CMK (cell line): ENCODE measurements around the gene DEFB110.

Experiments
- DNase-seq: peaks from one replicate; pipeline ENCODE4 v3.0.0-alpha.2; 2010; ENCODE audit warnings: low read depth

The DEFB110 gene

DNA sequence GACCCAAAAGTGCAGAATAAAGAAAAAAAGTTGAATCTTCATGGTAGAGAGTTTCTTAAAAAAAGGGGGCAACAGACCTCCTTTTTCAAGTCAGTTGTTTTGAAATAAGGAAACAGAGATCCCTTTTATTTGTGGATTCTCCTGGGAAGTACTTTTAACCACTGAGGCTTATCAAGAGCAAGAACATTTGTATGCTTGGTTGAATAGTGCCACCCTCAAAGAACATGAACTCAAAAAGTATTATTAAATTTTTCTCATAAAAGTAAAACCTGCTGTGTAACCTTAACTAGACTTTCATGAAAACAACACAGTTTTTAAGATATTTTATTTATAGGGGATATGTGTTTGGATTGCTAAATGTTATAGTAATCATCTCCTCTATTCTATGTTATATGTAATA is at the start of gene DEFB110:
DEFB110 (minus strand) TSS at position 101 of the 400 bp plus-strand sequence; CDS start at position 42, 59 bp downstream.
- no peak for DNase-seq

DNA sequence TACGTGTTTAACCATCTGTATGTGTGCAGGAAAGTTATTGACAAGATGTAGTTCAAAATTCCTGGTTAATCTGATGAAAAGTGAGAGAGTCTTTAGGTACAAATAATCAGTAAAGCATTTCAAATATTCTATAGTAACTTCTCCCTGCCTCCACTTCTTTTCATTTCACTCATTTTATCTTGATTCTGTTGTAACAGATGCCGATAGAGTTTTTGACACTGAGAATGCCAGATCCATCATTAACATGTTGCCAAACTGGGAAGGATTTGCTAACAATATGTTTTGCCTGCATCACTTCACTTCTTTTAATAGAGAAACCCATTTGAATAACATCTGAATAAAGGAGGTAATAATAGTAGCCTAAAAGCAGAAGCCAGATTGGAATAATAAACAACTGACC is 48.3 kb upstream of the DEFB110 start:
- DNase-seq, result no peak

DNA sequence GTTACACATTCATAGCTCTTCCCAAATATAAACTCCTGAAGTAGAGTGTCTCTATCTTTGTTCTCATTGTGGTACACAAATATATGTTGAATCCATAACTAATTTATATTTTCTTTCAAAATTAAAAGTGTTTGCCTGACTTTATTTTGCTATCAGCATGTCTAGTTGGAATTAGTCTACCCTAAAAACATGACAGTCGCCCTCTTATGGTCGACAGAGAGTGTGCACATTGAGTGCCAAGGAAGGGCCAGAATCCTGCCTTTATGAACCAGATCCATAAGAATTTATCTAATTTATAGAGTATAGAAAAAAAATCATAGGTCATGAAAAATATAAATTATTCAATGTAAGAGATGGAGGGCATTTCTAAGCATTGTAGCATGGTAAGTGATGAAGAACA is 40.3 kb upstream of the DEFB110 start:
- DNase-seq, result no peak

DNA sequence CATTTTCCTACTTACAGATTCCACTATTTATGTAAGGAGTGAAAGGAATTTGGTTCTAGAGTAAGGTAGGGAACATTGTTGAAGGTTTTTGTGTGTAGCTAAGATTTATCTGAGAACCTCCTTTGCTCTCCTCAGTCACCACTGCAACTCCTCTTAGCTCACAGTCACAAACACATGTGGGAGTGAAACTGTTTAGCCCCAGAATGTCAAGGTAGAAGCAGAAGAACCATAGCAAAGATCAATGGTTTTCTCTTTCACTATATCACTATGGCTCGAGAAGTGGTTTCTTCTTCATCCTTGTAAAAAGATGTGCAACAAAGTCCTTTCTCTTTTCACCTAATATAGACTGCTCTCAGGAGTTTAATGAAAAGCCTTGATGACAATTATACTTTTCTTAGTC is 34.4 kb upstream of the DEFB110 start:
- DNase-seq, result no peak

DNA sequence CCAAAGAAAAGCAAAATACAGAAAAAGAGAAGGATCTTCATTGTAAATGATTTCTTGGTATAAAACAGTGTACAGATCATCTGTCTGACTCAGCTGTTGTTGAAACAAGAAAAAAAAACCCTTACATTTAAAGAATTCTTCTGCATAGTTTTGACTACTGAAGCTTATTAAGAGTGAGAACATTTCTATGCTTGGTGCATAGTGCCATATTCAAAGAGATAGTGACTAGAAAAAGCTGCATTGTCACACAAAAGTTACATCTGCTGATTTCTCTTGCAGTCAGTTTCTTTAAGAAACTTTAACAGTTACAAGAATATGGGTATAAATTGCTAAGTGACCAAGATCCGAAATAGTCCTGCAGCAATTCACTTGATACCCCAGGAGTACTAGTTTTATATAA is 28.0 kb upstream of the DEFB110 start, which contains the start of gene DEFB112:
DEFB112 (minus strand) TSS at position 101 of the 400 bp plus-strand sequence; CDS start at position 41, 60 bp downstream.
- no peak for DNase-seq

DNA sequence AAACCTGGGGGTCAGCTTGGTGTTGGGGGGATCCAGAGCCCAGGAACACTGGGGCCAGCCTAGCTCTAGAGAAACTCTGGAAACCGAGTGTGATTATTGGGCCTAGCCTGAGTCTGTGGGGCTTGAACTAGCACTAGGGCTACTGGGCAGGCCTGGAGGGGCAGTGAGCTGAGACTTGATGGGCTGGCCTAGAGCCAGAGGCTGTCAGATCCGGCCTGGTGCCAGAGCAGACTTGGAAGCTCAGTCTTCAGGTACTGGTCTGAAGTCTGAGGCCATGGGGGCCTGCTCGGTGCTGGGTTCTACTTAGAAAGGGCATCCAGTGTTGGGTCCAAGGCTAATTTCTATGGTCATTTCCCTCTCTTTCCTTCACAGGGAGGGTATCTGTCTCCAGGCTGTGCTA is 25.2 kb upstream of the DEFB110 start:
- no peak for DNase-seq

DNA sequence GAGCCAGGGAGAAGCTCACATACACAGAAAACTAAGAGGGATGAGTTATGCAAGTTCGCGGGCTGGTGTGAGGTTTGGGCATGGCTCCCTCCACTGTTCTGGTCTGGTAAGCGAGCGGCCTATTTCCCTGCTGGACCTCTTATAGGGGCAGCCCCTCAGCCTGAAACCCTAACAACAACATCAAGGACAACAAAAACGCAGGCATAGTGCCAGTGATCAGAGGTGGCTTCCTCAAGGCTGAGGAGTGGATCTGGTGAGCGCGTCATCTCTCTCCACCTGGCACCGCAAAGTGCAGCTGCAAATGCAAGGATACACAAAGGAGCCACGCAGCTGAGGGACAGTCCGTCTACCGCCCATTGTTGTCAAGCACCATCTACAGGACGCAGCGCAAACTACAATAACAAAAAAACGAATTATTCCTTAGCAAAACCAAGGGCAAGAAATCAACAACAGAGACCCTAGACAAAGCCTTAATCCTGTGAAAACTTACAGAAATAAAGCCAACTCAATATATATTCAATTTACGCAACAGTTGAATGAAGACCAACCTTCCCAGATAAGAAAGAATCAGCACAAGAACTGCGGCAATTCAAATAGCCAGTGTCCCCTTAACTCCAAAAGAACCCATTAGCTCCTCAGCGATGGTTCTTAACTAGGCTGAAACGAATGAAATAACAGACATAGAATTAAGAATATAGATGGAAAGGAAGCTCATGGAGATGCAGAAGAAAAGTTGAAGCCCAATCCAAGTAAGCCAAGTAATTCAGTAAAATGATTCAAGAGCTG is 9.2 kb upstream of the DEFB110 start:
- no peak for DNase-seq

DNA sequence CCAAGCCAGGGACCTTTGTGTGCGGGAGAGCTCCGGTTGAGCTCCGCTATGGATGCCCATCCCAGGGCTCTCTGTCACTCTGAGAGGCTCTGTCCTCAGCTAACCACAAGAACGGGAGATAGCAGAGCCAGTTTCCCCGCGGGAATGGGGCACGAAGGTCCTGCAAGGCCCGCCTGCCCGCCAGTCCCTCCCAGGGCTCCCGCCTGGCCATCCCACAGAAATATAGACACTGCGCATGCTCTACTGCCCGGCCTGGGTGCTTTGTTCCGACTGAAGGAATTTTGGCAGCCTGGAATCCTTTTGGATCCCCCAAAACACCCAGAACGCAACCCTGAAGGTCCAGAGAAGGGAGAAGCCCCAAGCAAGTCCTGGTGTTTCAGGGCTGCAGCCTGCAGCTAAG is 8.6 kb upstream of the DEFB110 start:
- DNase-seq, result no peak

DNA sequence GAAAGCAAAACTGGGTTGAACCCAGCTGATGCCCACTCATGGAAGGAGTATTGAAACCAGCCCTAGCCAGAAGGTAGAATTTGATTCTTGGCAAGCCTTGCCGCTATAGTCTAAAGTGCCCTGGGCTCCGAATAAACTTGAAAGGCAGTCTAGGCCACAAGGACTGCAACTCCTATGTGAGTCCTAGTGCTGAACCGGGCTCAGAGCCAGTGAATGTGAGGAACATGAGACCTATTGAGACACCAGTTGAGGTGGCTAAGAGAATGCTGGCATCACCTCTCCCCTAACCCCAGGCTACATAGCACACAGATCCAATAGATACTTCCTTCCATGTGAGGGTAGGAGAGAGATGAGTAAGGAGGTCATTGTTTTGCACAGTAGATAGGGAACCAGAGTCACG is 3.5 kb upstream of the DEFB110 start:
- no peak for DNase-seq

DNA sequence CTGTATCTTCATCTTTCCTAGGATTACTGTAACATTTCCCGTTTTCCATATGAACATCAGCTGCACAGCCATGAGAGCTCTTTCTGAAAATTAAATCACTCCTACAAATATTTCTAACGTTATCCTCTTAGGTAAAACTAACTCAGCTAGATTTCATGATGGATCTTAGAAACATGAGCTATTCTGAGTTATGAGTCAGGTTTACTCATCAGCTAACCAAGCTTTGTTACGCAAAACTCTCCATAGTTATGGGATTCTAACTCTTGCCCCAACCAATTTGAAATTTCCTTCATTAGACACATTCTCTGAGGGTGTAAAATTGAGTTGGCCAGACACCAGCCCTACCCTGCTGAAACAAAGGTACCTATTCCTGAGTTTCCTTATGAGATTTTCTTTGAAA is 14.0 kb downstream of the DEFB110 start:
- DNase-seq, result no peak

DNA sequence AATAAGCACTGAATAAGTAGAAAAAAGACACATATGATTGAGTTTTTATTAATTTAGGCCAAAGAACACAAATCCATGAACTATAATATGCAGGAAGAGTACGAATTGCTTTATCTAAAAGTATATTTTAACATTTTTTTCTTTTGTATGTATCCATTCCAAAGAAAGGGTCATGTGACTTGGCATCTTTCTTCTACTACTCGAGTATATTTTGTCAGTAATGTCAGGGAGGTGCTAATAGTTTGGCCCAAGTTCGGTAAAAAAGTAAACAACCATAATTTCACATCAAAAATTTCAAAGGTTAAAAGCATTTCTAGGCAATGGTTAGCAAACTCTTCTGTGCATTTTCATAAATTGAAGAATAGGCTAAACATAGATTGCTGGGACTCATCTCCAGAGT is 18.7 kb downstream of the DEFB110 start:
- no peak for DNase-seq

DNA sequence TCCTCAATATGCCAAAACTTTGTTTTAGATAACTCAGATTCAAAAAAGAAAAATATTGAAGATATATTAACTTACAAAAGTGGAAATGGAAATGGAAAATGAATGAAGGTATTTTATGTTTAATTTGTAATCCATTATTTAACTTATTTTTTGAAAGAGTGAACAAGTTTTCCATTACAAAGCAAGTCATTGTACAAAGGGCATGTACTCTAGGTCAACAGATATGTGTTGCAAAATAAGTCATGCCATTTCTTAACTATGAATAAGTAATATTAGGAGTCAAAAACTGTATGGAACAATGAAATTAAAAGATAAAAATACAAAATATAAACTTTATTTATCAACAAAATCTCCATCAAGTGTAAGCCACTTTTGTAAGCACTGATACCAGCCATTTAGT is 26.5 kb downstream of the DEFB110 start:
- no peak for DNase-seq

DNA sequence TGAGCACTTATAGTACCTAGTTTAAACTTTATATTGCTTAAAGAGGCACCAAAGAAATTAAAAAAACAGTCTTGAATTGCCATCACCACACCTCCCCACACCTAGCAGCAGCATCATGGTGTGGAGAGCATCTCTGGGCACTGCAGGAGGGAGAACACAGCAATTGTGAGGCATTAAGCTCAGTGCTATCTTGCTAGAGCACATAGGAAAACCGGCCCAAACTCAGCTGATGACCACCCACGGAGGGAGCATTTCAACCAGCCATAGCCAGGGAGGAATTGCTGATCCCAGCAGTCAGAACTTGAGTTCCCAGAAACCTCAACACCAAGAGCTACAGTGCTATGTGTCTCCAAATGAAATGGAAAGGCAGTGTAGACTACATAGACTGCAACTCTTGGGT is 32.9 kb downstream of the DEFB110 start:
- no peak for DNase-seq

DNA sequence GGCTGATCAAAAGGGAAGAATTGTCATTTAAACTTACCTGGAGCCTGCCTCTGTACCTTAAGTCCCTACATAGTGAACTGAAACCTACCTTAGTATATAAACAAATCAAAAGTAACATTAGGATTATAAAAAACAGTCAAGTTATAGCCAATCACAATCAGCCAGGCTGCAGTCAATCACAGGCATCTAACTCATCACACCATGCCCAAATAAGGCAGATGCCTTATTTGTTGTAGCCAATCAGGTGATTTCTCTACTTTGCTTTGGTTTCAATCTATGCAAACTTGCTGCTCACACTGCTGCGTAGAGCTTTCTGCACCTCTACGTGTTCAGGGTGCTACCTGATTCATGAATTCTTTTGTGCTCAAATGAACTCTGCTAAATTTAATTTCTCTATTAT is 34.0 kb downstream of the DEFB110 start:
- DNase-seq, result no peak

DNA sequence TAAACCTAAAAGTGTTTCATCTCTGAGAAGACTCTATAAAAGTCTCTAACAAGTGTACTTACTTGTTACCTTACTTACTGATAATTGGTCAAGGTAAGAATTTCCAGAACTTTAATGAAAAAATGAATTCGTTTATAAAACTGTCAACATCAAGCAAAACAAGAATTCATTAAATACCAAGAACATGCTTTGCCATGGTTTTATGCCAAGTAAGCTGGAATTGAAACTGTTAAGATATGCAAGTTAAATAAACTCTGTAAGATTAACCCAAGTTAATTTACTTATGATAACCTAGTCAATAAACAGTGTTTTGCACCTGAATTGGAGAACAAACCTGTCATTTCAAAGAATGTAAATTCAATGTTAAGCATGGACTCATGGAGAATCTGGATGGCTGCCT is 35.2 kb downstream of the DEFB110 start:
- DNase-seq, result no peak

DNA sequence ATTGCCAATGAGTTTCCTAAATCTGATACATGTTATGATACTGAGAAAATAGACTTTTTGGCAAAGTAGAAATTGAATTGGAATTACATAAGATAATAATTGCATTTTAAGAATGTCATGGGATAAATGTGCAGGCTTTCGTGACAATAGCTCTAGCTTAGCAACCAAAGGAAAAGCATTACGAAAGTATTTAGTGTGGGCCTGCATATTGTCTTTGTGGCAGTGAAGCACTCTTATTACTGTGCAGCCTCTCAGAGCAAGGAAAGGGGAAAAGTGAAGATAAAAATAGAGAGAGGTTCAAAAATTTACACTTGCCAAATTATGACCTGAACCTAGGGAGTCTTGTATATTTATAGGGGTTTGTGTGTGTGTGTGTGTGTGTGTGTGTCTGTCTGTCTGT is 39.7 kb downstream of the DEFB110 start:
- no peak for DNase-seq

DNA sequence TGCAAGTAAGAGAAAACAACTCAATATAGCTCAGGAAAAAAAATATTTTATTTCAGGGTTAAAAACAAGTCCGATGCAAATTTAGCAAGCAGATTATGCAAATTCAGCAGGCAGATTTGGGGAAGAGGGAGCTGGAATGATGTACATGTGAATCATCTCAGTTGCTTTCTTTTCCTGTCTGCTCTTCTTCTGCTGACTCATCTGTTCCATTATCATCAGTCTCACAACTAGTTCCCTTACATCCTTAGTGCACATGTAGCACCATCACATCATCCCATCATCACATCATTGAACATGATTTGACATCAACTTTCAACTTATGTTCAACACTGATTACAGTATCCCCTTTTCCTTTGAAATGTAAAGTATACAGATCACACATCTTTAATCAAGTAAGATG is 40.9 kb downstream of the DEFB110 start:
- DNase-seq, result no peak

DNA sequence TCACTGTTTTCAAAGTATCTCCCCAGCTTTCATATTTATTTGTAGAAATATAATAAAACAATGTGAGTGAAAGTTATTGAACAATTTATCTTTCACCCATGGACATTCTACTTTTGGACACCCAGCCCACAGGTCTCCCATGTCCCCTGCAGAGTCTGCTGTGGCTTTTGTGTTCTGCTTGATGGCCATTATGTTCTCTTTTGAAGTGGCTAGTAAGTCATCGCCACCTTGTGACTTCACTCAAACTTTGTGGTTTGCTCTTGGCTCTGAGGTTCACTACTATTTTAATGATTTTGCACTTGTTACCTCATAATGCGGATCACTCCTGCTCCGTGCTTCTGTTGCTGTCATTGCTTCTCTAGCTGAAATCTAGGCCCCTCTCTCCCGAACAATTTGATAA is 42.2 kb downstream of the DEFB110 start:
- DNase-seq, result no peak

DNA sequence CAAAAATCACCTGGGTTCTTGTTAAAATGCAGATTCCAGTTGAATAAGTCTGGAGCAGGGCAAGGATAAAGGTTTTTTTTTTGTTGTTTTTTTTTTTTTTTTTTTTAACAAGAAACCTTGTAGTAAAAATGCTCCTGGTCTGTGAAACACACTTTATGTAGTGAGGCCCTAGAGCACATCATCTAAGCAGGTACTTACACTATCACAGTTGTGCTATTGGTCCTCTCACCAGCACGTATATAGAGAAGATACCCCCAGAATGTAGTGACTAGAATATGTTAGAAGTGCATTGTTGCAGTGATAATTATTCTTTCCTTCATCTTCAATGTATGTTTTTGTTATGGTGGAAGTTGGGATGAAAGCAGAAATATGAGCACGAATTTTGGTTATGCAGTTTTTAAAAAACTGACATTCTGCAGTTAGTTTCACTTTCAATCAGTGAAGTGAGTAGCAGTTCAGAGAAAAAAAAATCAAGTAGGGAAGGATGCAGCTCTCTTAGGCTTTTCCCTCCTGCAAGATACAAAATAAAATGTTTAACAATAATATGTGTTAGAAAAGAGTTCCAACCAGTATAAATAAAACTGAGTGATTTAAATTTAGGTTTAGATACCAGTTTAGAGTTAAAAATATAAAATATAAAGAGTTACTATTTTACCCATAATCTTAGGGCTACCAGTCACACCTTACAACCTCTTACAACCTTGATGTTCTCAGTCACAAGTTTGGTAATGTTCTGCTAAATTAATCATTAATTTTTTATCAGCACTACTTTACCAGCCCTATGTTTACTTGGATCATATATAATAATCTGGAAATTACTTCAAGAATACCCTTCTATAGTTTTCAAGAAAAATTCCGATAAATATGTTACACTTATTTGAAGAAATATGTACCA is 43.2 kb downstream of the DEFB110 start:
- DNase-seq, result no peak

DNA sequence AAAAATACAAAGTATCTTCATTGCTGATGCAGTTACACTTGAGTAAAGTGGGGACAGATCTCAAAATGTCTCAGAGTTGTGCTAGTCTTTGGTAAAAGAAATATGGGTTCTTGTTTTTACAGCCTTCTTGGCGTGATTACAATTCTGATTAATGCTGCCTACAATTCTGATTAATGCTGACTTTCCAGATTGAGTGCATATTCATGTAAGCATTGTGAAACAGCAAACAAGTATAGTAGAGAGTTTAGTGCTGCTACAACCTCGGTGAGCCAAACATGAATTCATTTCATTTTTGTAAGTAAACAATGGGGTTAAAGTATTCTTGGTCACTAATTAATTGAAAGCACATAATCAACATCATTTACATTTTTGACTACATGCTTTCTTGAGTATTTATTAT is 52.2 kb downstream of the DEFB110 start, which contains the start of gene DEFB113:
DEFB113 (minus strand) TSS at position 21 of the 400 bp plus-strand sequence; CDS start at position 21, 0 bp downstream.
- no peak for DNase-seq
